GM23248 (cell line): ENCODE results near the gene LLGL1. TPM values are rescaled to one million over a fixed set of nuclear protein-coding genes. Genes with fewer than 3 reads are reported as not detected.

Experiments
- DNase-seq: peaks from one replicate; pipeline ENCODE4 v3.0.0-alpha.2; 2015
- H2AFZ ChIP-seq: fragments of 200-600 bp; sonication (generic); 2 replicates; pipeline ENCODE4 v1.6.1; 2016; ENCODE audit warnings: antibody characterized with exemption
- H3F3A ChIP-seq: fragments of 200-600 bp; sonication (generic); 2 replicates; pipeline ENCODE4 v1.6.1; 2016; ENCODE audit warnings: mild to moderate bottlenecking, antibody characterized with exemption, mixed run types; ENCODE audit not compliant: insufficient read depth
- H3K27ac ChIP-seq: fragments of 200-600 bp; sonication (generic); 2 replicates; pipeline ENCODE4 v1.5.1; 2016; ENCODE audit warnings: mild to moderate bottlenecking
- H3K27me3 ChIP-seq: fragments of 200-600 bp; sonication (generic); replicated peaks from 2 replicates; pipeline ENCODE4 v1.6.1; 2016; ENCODE audit warnings: mild to moderate bottlenecking; ENCODE audit not compliant: insufficient read depth
- H3K36me3 ChIP-seq: fragments of 200-600 bp; sonication (generic); 2 replicates; pipeline ENCODE4 v1.6.1; 2016; ENCODE audit warnings: low read depth, mild to moderate bottlenecking
- H3K4me1 ChIP-seq: fragments of 200-600 bp; sonication (generic); 2 replicates; pipeline ENCODE4 v1.6.1; 2016; ENCODE audit warnings: mild to moderate bottlenecking; ENCODE audit not compliant: insufficient read depth
- H3K4me2 ChIP-seq: fragments of 200-600 bp; sonication (generic); one replicate; pipeline ENCODE4 v1.6.1; 2016; ENCODE audit warnings: mild to moderate bottlenecking; ENCODE audit not compliant: unreplicated experiment
- H3K4me3 ChIP-seq: fragments of 200-600 bp; sonication (generic); 2 replicates; pipeline ENCODE4 v1.5.1; 2016; ENCODE audit warnings: mild to moderate bottlenecking
- H3K79me2 ChIP-seq: fragments of 200-600 bp; sonication (generic); 2 replicates; pipeline ENCODE4 v1.6.1; 2016; ENCODE audit warnings: mild to moderate bottlenecking; ENCODE audit not compliant: insufficient read depth
- H3K9ac ChIP-seq: fragments of 200-600 bp; sonication (generic); 2 replicates; pipeline ENCODE4 v1.6.1; 2016; ENCODE audit warnings: mild to moderate bottlenecking
- H3K9me2 ChIP-seq: fragments of 200-600 bp; sonication (generic); 2 replicates; pipeline ENCODE4 v1.6.1; 2016; ENCODE audit warnings: mixed run types, mild to moderate bottlenecking, moderate library complexity; ENCODE audit not compliant: insufficient read depth
- H3K9me3 ChIP-seq: fragments of 200-600 bp; sonication (generic); one replicate; pipeline ENCODE4 v1.6.1; 2017; ENCODE audit warnings: low read depth
- H4K20me1 ChIP-seq: fragments of 200-600 bp; sonication (generic); 2 replicates; pipeline ENCODE4 v1.6.0; 2016; ENCODE audit not compliant: insufficient read depth
- EZH2 ChIP-seq: fragments of 200-600 bp; sonication (generic); IDR thresholded peaks from 2 replicates; pipeline ENCODE4 v1.6.1; 2018; ENCODE audit warnings: antibody characterized with exemption, mild to moderate bottlenecking; ENCODE audit not compliant: insufficient read depth, poor library complexity, severe bottlenecking
- EZH2phosphoT487 ChIP-seq: fragments of 200-600 bp; sonication (generic); IDR thresholded peaks from 2 replicates; pipeline ENCODE4 v1.6.1; 2018; ENCODE audit warnings: antibody characterized with exemption, moderate library complexity, mild to moderate bottlenecking, low read depth; ENCODE audit not compliant: insufficient read depth
- WGBS, 2 experiments: methylation state at CpG; one replicate each; pipeline ENCODE4 v1.1.6; 2015 to 2017; ENCODE audit warnings: low lambda C conversion rate in 2 of 2, low coverage in 1 of 2; ENCODE audit errors: missing lambda C conversion rate in 2 of 2; 5-methylcytosine and 5-hydroxymethylcytosine counted together
- in situ Hi-C: fragments of 300-500 bp; cut with MboI; formaldehyde crosslinking; loops from 2 replicates; pipeline ENCODE4 v1.15.0; 2020
- polyA plus RNA-seq: library from polyadenylated mRNA; unstranded; fragments of >200 nt; fragmentation: Nextera tagmentation; extraction: Ambion mirVana; gene quantifications from 2 replicates; pipeline ENCODE4 v1.2.1, GENCODE V29; 2016
- total RNA-seq: library from RNA; depleted of rRNA; stranded (reverse); fragments of >200 nt; shearing (Covaris generic); gene quantifications from 2 replicates; pipeline ENCODE4 v1.2.3, GENCODE V29; 2014

The LLGL1 gene
- total and polyA plus RNA-seq, 2 experiments from 2014 or later: 3.5 to 40.3 TPM

DNA sequence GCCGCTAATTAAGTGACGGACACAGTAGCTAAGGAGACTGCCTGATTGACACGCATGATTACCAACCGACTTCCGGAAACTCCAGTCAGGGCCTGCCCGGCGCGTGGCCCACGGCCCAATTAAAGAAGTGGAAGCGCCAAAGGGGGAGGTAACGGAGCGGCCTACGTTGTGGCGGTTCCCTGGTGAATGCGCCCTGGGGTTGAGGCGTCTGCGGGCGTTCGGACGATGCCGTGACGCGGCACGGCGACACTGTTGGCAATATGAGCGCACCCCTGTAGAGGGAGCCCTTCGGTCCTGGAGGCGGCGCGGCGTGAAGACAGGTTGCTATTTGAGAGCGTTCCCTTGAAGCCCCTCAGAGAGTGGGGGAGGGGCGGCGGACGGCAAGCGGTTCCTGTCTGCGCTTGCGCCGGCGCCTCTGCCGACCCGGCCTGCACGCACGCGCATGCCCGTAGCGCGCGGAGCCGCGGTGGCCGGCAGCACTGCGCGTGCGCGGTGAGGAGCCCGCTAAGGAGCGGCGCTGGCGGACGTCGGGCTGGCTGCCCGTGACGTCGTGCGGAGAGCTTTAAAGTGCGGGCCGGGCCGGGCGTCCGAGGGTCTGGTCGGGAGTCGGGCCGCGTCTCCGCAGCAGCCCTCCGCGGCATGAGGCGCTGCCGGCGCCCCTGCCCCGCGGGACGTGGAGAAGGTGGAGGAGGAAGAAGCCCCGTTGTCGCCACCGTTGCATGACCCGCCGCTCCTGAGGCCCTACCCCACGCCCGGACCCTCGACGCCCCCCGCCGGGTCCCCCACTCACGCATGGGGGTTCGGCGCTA, 41.9 kb upstream of the LLGL1 start, which contains the start of gene ALKBH5:
ALKBH5 (plus strand) TSS at position 495 of the 809 bp plus-strand sequence. CDS start 416 bp downstream, outside the sequence.
- no peaks in the 10 kb centered on the region for H3K9me2 ChIP-seq
- H3K27ac ChIP-seq: peak within 1 kb of the TSS; percentile 97
- H3K36me3 ChIP-seq: no peaks in the 10 kb centered on the region
- TF ChIP-seq EZH2 (no peak), EZH2phosphoT487 (no peak)
- peak within 1 kb of the TSS; percentile 62 for H2AFZ ChIP-seq
- peak within 1 kb of the TSS; percentile 94 for H3K4me3 ChIP-seq
- peaks cover 49% of the 10 kb centered on the region for H3F3A ChIP-seq
- peaks cover 10% of the 10 kb centered on the region; the same call in 1 of the 2 replicates for H4K20me1 ChIP-seq
- H3K27me3 ChIP-seq: no peaks in the 10 kb centered on the region
- H3K9me3 ChIP-seq: no peaks in the 10 kb centered on the region
- peak within 1 kb of the TSS; percentile 98 for H3K4me2 ChIP-seq
- H3K4me1 ChIP-seq: peaks cover 39% of the 10 kb centered on the region
- peaks cover 48% of the 10 kb centered on the region for H3K79me2 ChIP-seq
- 0 to 1% methylated on average over 43 to 85 of the region's 98 CpGs for WGBS, 2 experiments
- in situ Hi-C loops: no loop called here
- DNase-seq: peak; percentile 99
- H3K9ac ChIP-seq: peak within 1 kb of the TSS; percentile 96

DNA sequence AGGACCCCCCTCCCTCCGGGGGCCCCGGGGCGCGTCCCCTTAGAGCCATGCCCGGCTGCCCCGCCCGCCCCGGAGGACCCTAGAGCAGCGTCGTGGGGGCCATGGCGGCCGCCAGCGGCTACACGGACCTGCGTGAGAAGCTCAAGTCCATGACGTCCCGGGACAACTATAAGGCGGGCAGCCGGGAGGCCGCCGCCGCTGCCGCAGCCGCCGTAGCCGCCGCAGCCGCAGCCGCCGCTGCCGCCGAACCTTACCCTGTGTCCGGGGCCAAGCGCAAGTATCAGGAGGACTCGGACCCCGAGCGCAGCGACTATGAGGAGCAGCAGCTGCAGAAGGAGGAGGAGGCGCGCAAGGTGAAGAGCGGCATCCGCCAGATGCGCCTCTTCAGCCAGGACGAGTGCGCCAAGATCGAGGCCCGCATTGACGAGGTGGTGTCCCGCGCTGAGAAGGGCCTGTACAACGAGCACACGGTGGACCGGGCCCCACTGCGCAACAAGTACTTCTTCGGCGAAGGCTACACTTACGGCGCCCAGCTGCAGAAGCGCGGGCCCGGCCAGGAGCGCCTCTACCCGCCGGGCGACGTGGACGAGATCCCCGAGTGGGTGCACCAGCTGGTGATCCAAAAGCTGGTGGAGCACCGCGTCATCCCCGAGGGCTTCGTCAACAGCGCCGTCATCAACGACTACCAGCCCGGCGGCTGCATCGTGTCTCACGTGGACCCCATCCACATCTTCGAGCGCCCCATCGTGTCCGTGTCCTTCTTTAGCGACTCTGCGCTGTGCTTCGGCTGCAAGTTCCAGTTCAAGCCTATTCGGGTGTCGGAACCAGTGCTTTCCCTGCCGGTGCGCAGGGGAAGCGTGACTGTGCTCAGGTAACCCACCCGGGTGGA, 41.0 kb upstream of the LLGL1 start:
- Histone ChIP-seq H3K4me1 (peaks cover 47% of the 10 kb centered on the region), H3F3A (peaks cover 58% of the 10 kb centered on the region), H3K79me2 (peaks cover 57% of the 10 kb centered on the region), H3K9me2 (no peaks in the 10 kb centered on the region), H3K4me2 (peak overlapping the region; percentile 98), H3K27me3 (no peaks in the 10 kb centered on the region), H3K27ac (peak overlapping the region; percentile 97), H3K9me3 (no peaks in the 10 kb centered on the region), H3K4me3 (peak overlapping the region; percentile 94), H3K9ac (peak overlapping the region; percentile 96), H4K20me1 (peaks cover 12% of the 10 kb centered on the region; the same call in 1 of the 2 replicates), H2AFZ (no peak overlapping the region), H3K36me3 (0 out of 2 replicates have a peak, but pooled peaks cover 3% of the 10 kb centered on the region)
- peak; percentile 84 for DNase-seq
- in situ Hi-C loops: no loop called here
- no peak for TF ChIP-seq EZH2phosphoT487
- no peak for TF ChIP-seq EZH2
- 1% methylated on average over 76 to 80 of the region's 92 CpGs for WGBS, 2 experiments

DNA sequence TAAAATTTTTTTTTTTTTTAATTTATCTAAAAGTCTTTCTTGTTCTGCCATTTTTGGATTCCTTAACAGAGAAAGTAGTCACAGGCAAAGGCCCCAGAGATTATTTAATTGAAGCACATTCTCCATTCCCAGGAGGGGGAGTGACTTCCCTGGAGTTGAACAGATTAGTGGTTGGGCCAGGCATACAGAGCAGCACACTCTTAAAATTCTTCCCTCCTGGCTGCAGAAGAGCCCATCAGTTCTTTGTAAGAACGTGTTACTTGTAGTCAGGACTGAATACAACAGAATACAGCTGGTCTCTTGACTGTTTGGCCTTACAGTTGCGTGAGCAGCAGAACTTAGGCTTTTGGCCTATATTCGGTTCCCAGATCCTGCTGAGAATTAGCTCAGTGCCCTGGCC, 40.0 kb upstream of the LLGL1 start:
- Histone ChIP-seq H3K36me3 (peaks cover 9% of the 10 kb centered on the region; the same call in 1 of the 2 replicates), H3K27me3 (no peaks in the 10 kb centered on the region), H3K9me2 (no peaks in the 10 kb centered on the region), H3F3A (peaks cover 67% of the 10 kb centered on the region), H3K4me1 (peaks cover 56% of the 10 kb centered on the region), H3K79me2 (peaks cover 67% of the 10 kb centered on the region), H3K4me2 (peak overlapping the region; percentile 98), H3K4me3 (peak overlapping the region; percentile 94), H4K20me1 (peaks cover 16% of the 10 kb centered on the region), H3K9ac (peak overlapping the region; percentile 96), H3K9me3 (no peaks in the 10 kb centered on the region), H3K27ac (peak overlapping the region; percentile 97), H2AFZ (no peak overlapping the region)
- no peak for TF ChIP-seq EZH2phosphoT487
- TF ChIP-seq EZH2: no peak
- 0% methylated on average over 3 of the region's 3 CpGs for WGBS, 2 experiments
- peak; percentile 64 for DNase-seq
- in situ Hi-C loops: no loop called here
